Glomerular visceral epithelial cell (primary cell): ENCODE measurements around the gene PPHLN1.

Experiments used
- DNase-seq: peaks from one replicate; pipeline ENCODE4 v3.0.0-alpha.2; 2016; ENCODE audit errors: extremely low spot score

PPHLN1 gene

GRCh38 chr12:42325653-42326474 lies at the start of gene PPHLN1, which contains the start of gene ZCRB1:
Gene PPHLN1, plus strand, starts transcription at chr12:42326167. Its CDS starts 9,736 bp downstream, at chr12:42335903.
Gene ZCRB1, minus strand, starts transcription at chr12:42326094. Its CDS starts 1,992 bp downstream, at chr12:42324102.
- peak; percentile 82 for DNase-seq

- no peak for DNase-seq
Measured at GRCh38 chr12:42277396-42278127, 48.4 kb upstream of the PPHLN1 start.

GRCh38 chr12:42278128-42278510 lies 47.8 kb upstream of the PPHLN1 start:
- DNase-seq, result no peak

- no peak for DNase-seq
Measured at GRCh38 chr12:42281278-42281677, 44.7 kb upstream of the PPHLN1 start.

- no peak for DNase-seq
Measured at GRCh38 chr12:42281844-42282243, 44.1 kb upstream of the PPHLN1 start.

GRCh38 chr12:42282294-42282693 lies 43.7 kb upstream of the PPHLN1 start:
- no peak for DNase-seq

GRCh38 chr12:42283739-42284138 lies 42.2 kb upstream of the PPHLN1 start:
- DNase-seq, result no peak

- DNase-seq, result no peak
Measured at GRCh38 chr12:42284157-42284556, 41.8 kb upstream of the PPHLN1 start.

GRCh38 chr12:42284876-42285275 lies 41.1 kb upstream of the PPHLN1 start:
- DNase-seq, result no peak

GRCh38 chr12:42285431-42285830 lies 40.5 kb upstream of the PPHLN1 start:
- DNase-seq, result no peak

- no peak for DNase-seq
Measured at GRCh38 chr12:42286741-42287140, 39.2 kb upstream of the PPHLN1 start.

- no peak for DNase-seq
Measured at GRCh38 chr12:42288544-42288943, 37.4 kb upstream of the PPHLN1 start.

GRCh38 chr12:42291680-42292079 lies 34.3 kb upstream of the PPHLN1 start:
- DNase-seq, result no peak

- DNase-seq, result no peak
Measured at GRCh38 chr12:42296503-42297109, 29.4 kb upstream of the PPHLN1 start.

GRCh38 chr12:42298887-42299286 lies 27.1 kb upstream of the PPHLN1 start:
- no peak for DNase-seq

GRCh38 chr12:42299392-42300308 lies 26.3 kb upstream of the PPHLN1 start:
- DNase-seq, result peak; percentile 69

- DNase-seq, result no peak
Measured at GRCh38 chr12:42306297-42306696, 19.7 kb upstream of the PPHLN1 start.

GRCh38 chr12:42308390-42308789 lies 17.6 kb upstream of the PPHLN1 start:
- no peak for DNase-seq

GRCh38 chr12:42309996-42310395 lies 16.0 kb upstream of the PPHLN1 start:
- DNase-seq, result no peak

GRCh38 chr12:42315108-42315507 lies 10.9 kb upstream of the PPHLN1 start:
- no peak for DNase-seq

- DNase-seq, result no peak
Measured at GRCh38 chr12:42320796-42321195, 5.2 kb upstream of the PPHLN1 start.
